ENCODE measurements around the gene HOXB4.

HOXB4 gene

DNA sequence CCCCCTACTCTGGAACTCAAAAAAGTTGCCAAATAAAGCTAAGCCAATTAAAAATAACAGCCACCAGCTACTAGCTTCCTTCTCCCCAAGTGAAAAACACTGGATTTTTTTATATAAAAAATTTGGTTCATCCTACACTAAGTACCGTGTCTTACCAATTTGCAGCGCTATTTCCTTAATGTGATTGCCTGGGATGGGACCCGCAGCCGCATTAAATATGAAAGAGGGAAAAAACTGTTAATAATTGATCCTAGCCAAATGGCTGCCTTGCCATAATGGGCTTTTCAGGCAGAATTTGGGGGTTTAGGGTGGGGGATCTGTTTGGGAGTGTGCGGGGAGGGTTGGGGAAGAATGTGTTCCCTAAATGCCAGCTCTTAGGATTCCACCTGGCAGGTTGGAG is 46.0 kb upstream of the HOXB4 start:
- peaks cover 99% of the 10 kb centered on the region for H3K27me3 ChIP-seq
- H3K9me3 ChIP-seq, result no peaks in the 10 kb centered on the region
- TF ChIP-seq, protein P1, sequence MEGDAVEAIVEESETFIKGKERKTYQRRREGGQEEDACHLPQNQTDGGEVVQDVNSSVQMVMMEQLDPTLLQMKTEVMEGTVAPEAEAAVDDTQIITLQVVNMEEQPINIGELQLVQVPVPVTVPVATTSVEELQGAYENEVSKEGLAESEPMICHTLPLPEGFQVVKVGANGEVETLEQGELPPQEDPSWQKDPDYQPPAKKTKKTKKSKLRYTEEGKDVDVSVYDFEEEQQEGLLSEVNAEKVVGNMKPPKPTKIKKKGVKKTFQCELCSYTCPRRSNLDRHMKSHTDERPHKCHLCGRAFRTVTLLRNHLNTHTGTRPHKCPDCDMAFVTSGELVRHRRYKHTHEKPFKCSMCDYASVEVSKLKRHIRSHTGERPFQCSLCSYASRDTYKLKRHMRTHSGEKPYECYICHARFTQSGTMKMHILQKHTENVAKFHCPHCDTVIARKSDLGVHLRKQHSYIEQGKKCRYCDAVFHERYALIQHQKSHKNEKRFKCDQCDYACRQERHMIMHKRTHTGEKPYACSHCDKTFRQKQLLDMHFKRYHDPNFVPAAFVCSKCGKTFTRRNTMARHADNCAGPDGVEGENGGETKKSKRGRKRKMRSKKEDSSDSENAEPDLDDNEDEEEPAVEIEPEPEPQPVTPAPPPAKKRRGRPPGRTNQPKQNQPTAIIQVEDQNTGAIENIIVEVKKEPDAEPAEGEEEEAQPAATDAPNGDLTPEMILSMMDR (IDR thresholded peaks at IDR 0.05; ENCODE audit: low read depth, low read length), result no peak
- DNase-seq, result no peak
- H3K36me3 ChIP-seq, result no peaks in the 10 kb centered on the region
- H3K4me1 ChIP-seq, result no peaks in the 10 kb centered on the region
- no peak overlapping the region for H3K4me3 ChIP-seq (ENCODE audit: low read depth, low read length)

DNA sequence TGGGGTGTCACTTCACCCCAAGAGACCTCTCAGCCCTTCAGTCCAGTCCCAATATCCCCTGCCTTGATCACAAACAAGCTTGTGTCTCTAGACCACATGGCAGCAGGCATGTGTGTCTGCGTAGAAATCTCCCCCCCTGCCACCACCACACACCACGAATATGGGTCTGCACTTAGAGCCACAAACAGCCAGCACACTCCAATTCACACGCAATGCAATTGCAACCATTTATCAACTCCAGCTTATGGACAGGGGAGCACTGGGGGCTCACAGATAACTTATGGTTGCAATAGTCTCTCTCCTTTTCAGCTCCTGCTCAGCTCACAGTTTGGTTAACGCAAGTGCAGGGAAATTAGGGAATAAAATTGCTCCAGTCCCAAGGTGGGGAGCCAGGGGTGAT is 45.4 kb upstream of the HOXB4 start:
- Histone ChIP-seq H3K36me3 (no peaks in the 10 kb centered on the region), H3K4me1 (no peaks in the 10 kb centered on the region), H3K4me3 (ENCODE audit: low read depth, low read length) (no peak overlapping the region), H3K27me3 (peaks cover 99% of the 10 kb centered on the region), H3K9me3 (no peaks in the 10 kb centered on the region)
- no peak for DNase-seq
- TF ChIP-seq, protein P1 (IDR thresholded peaks at IDR 0.05; ENCODE audit: low read depth, low read length), result no peak

DNA sequence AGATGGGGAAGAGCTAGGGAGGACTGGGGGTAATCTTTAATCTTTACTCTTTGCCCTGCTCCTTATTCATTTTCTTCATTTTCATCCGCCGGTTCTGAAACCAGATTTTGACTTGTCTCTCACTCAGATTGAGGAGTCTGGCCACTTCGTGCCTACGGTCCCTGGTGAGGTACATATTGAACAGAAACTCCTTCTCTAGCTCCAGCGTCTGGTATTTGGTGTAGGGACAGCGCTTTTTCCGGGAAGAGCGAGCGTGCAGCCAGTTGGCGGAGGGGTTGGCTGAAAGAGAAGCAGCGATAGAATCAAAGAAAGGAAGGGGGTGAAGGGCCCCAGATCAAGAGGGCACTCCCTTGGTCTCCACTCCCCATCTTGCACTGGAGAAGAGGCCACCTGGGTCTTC is 44.7 kb upstream of the HOXB4 start:
- Histone ChIP-seq H3K36me3 (no peaks in the 10 kb centered on the region), H3K9me3 (no peaks in the 10 kb centered on the region), H3K4me1 (no peaks in the 10 kb centered on the region), H3K4me3 (ENCODE audit: low read depth, low read length) (no peak overlapping the region), H3K27me3 (peaks cover 99% of the 10 kb centered on the region)
- TF ChIP-seq, protein P1 (IDR thresholded peaks at IDR 0.05; ENCODE audit: low read depth, low read length), result no peak
- no peak for DNase-seq

DNA sequence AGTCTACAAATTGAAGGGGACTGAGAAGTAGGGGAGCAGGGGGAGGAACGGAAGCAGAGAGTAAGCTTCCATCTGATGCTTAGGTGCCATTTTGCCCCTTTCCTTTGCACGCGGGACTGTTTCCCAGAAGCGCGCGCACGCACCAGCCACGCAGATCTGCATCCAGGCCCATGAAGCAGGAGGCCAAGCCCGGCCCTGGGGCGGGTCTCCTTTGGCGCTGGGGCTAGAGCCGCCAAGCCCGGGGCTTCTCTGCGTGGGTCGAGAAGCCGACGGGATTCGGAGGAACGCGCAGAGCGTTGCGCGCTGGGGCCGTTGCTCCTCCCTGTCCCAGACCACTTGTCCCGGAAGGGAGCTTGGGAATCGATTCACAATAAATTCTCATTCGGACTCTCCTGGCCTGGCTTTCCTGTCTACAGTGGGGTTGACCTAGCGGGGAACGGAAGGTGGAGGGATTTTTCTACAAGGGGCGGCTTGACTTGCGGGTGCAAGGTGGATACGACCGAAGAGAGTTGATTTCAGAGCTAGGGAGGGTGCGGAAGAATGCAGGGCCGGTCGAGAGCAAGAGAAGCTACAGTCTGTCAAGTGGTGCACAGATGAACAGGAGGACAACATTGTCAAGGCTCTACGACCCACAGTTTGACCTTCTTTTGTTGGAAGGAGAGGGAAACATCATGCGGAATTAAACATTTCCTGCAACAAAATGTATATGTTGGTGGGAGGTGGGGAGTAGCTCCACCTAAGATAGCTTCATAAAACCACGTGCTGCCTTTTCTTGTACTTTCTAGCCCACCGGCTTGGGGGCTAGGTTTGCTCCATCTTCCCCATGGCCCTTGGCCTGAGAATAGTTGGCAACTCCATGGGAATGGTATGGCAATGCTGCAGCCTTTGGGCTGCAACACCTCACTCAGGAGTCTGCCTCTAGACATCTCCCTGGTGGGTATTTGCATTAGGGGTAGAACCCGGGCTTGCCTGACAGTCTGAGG is 43.6 kb upstream of the HOXB4 start:
- Histone ChIP-seq H3K27me3 (peaks cover 99% of the 10 kb centered on the region), H3K36me3 (no peaks in the 10 kb centered on the region), H3K9me3 (no peaks in the 10 kb centered on the region), H3K4me3 (ENCODE audit: low read depth, low read length) (no peak overlapping the region), H3K4me1 (no peaks in the 10 kb centered on the region)
- TF ChIP-seq, protein P1 (IDR thresholded peaks at IDR 0.05; ENCODE audit: low read depth, low read length), result no peak
- no peak for DNase-seq

DNA sequence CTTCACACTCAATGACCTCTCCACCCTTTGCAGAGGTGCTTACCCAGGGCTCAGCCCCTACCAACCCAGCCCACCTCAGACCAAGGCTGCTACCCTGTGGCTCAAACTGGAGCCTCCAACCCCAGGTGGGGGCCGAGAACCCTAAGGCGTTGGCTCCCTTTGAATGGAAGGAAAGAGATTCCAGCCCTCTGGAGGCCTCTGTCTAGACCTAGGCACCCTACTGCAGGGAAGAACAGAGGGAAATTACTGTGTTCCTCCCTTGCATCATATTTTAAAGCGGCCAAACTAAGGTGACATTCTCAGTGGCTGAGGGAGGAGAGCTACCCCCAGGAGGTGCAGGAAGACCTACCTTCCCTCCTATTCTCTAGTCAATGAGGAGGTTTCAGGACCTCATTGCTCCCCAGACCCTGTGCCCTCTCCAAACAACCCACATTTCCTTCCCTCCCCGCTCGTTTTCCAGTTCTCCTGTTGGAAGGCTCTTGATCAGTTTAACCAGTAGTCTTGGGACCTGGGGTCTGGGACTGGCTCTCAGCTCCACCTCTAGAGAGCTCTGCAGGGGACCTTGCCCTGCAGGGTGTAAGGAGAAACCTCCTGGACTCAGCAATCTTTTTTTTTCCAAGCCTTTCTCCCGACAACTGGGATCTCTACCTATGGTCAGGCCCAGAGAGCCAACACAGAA is 42.5 kb upstream of the HOXB4 start:
- DNase-seq, result no peak
- Histone ChIP-seq H3K4me1 (no peaks in the 10 kb centered on the region), H3K9me3 (no peaks in the 10 kb centered on the region), H3K4me3 (ENCODE audit: low read depth, low read length) (no peak overlapping the region), H3K27me3 (peaks cover 100% of the 10 kb centered on the region), H3K36me3 (no peaks in the 10 kb centered on the region)
- TF ChIP-seq, protein P1 (IDR thresholded peaks at IDR 0.05; ENCODE audit: low read depth, low read length), result no peak

Measured in BE2C (cell line).